EL (cell line): ENCODE data around the gene TRUB1.
A peak's percentile ranks its signal among the peaks of the same experiment; 100 is the strongest.

ENCODE experiments used
- DNase-seq: peaks from one replicate; pipeline ENCODE4 v3.0.0-alpha.2; 2016

Gene TRUB1

GRCh38 chr10:114987995-114988394 is 50.0 kb downstream of the TRUB1 start:
- DNase-seq, result peak; percentile 65

- no peak for DNase-seq
These were observed 52.6 kb downstream of the TRUB1 start for GRCh38 chr10:114990586-114990985.

- DNase-seq, result no peak
These were observed 53.0 kb downstream of the TRUB1 start for GRCh38 chr10:114990991-114991390.

- no peak for DNase-seq
These were observed 54.3 kb downstream of the TRUB1 start for GRCh38 chr10:114992189-114992775.

GRCh38 chr10:114995468-114996247 is 57.7 kb downstream of the TRUB1 start:
- peak; percentile 71 for DNase-seq

- DNase-seq, result peak; percentile 65
These were observed 58.5 kb downstream of the TRUB1 start for GRCh38 chr10:114996542-114996941.

- DNase-seq, result no peak
These were observed 61.0 kb downstream of the TRUB1 start for GRCh38 chr10:114998993-114999392.

- DNase-seq, result no peak
These were observed 63.7 kb downstream of the TRUB1 start for GRCh38 chr10:115001506-115002381.

GRCh38 chr10:115003396-115003795 is 65.4 kb downstream of the TRUB1 start:
- DNase-seq, result no peak

GRCh38 chr10:115004236-115004862 is 66.4 kb downstream of the TRUB1 start:
- DNase-seq, result no peak

- no peak for DNase-seq
These were observed 67.8 kb downstream of the TRUB1 start for GRCh38 chr10:115005771-115006170.

GRCh38 chr10:115018185-115018931 is 80.4 kb downstream of the TRUB1 start:
- DNase-seq, result no peak

GRCh38 chr10:115020449-115020848 is 82.5 kb downstream of the TRUB1 start:
- DNase-seq, result no peak

- no peak for DNase-seq
These were observed 84.7 kb downstream of the TRUB1 start for GRCh38 chr10:115022733-115023132.

GRCh38 chr10:115023715-115024114 is 85.7 kb downstream of the TRUB1 start:
- no peak for DNase-seq

GRCh38 chr10:115024371-115024770 is 86.4 kb downstream of the TRUB1 start:
- no peak for DNase-seq

GRCh38 chr10:115026056-115026745 is 88.2 kb downstream of the TRUB1 start:
- no peak for DNase-seq

GRCh38 chr10:115026746-115027140 is 88.7 kb downstream of the TRUB1 start:
- no peak for DNase-seq
